ENCODE results near the gene TMEM101. TPM values are rescaled to one million over a fixed set of nuclear protein-coding genes. Genes with fewer than 3 reads are reported as not detected.
A peak's percentile ranks its signal among the peaks of the same experiment; 100 is the strongest.

Gene TMEM101
- total RNA-seq, 4 donors from 2014 or later = 1.5 to 76.1 (median 49.8) TPM

- H3K4me1 ChIP-seq = no peaks in the 10 kb centered on the region
- no peaks in the 10 kb centered on the region for H3K27me3 ChIP-seq
- H3K36me3 ChIP-seq = no peaks in the 10 kb centered on the region
- DNase-seq = no peak
- no peak for TF ChIP-seq CTCF (IDR thresholded peaks at IDR 0.05)
- TF ChIP-seq POLR2A (IDR thresholded peaks at IDR 0.05) = no peak
- H3K4me3 ChIP-seq = no peak overlapping the region
- intact Hi-C loops (cut with DNase I; ENCODE audit: low total_unique reads) = no loop called here
- no peaks in the 10 kb centered on the region for H3K9me3 ChIP-seq
- H3K27ac ChIP-seq = peak overlapping the region in 1 of 2 donors; percentile 13
Observed at GRCh38 chr17:44033861-44034408, 19.2 kb upstream of the TMEM101 start.

GRCh38 chr17:44030482-44030881 lies 15.7 kb upstream of the TMEM101 start:
- H3K27ac ChIP-seq = no peak overlapping the region
- H3K4me3 ChIP-seq = no peak overlapping the region
- intact Hi-C loops (cut with DNase I; ENCODE audit: low total_unique reads) = no loop called here
- no peaks in the 10 kb centered on the region for H3K36me3 ChIP-seq
- no peaks in the 10 kb centered on the region for H3K27me3 ChIP-seq
- H3K9me3 ChIP-seq = no peaks in the 10 kb centered on the region
- TF ChIP-seq CTCF (IDR thresholded peaks at IDR 0.05) (no peak), POLR2A (IDR thresholded peaks at IDR 0.05) (no peak)
- DNase-seq = no peak
- no peaks in the 10 kb centered on the region for H3K4me1 ChIP-seq

- H3K36me3 ChIP-seq = no peaks in the 10 kb centered on the region
- intact Hi-C loops (cut with DNase I; ENCODE audit: low total_unique reads) = no loop called here
- DNase-seq = no peak
- no peaks in the 10 kb centered on the region for H3K9me3 ChIP-seq
- TF ChIP-seq CTCF (IDR thresholded peaks at IDR 0.05) (no peak), POLR2A (IDR thresholded peaks at IDR 0.05) (no peak)
- no peak overlapping the region for H3K4me3 ChIP-seq
- no peak overlapping the region for H3K27ac ChIP-seq
- H3K4me1 ChIP-seq = no peaks in the 10 kb centered on the region
- no peaks in the 10 kb centered on the region for H3K27me3 ChIP-seq
Observed at GRCh38 chr17:44029736-44030135, 15.0 kb upstream of the TMEM101 start.

GRCh38 chr17:44024853-44025252 lies 10.1 kb upstream of the TMEM101 start:
- DNase-seq = no peak
- intact Hi-C loops (cut with DNase I; ENCODE audit: low total_unique reads) = no loop called here
- H3K4me3 ChIP-seq = no peak overlapping the region
- H3K9me3 ChIP-seq = no peaks in the 10 kb centered on the region
- no peaks in the 10 kb centered on the region for H3K4me1 ChIP-seq
- no peak overlapping the region for H3K27ac ChIP-seq
- H3K27me3 ChIP-seq = no peaks in the 10 kb centered on the region
- TF ChIP-seq CTCF (IDR thresholded peaks at IDR 0.05) (no peak), POLR2A (IDR thresholded peaks at IDR 0.05) (no peak)
- no peaks in the 10 kb centered on the region for H3K36me3 ChIP-seq

GRCh38 chr17:44024271-44024663 lies 9.5 kb upstream of the TMEM101 start:
- no peak for TF ChIP-seq CTCF (IDR thresholded peaks at IDR 0.05)
- TF ChIP-seq POLR2A (IDR thresholded peaks at IDR 0.05) = no peak
- intact Hi-C loops (cut with DNase I; ENCODE audit: low total_unique reads) = no loop called here
- Histone ChIP-seq H3K9me3 (no peaks in the 10 kb centered on the region), H3K36me3 (no peaks in the 10 kb centered on the region), H3K27me3 (no peaks in the 10 kb centered on the region), H3K4me3 (no peak overlapping the region), H3K4me1 (no peaks in the 10 kb centered on the region), H3K27ac (no peak overlapping the region)
- DNase-seq = no peak
